K562 (cell line): ENCODE data around the gene CERS4. TPM values are rescaled to one million over a fixed set of nuclear protein-coding genes. Genes with fewer than 3 reads are reported as not detected.
A peak's percentile ranks its signal among the peaks of the same experiment; 100 is the strongest.

Experiments used
- CCNT2 ChIP-seq: IDR thresholded peaks from 2 replicates; pipeline ENCODE4 v1.6.1; 2011; ENCODE audit warnings: borderline replicate concordance, low read depth, mild to moderate bottlenecking, moderate library complexity, mixed read lengths, low read length; ENCODE audit not compliant: insufficient read length; ENCODE audit errors: extremely low read depth
- CXXC5 ChIP-seq: fragments of 250-450 bp; sonication (Bioruptor Pico); IDR thresholded peaks from 2 replicates; pipeline ENCODE4 v1.8.0; 2022; ENCODE audit warnings: inconsistent platforms, mild to moderate bottlenecking, moderate library complexity
- E2F3 ChIP-seq: fragments of 250-450 bp; sonication (Bioruptor Pico); IDR thresholded peaks from 2 replicates; pipeline ENCODE4 v1.4.0; 2020; ENCODE audit warnings: mild to moderate bottlenecking
- EP400 ChIP-seq: fragments of 450-650 bp; IDR thresholded peaks from 2 replicates; pipeline ENCODE4 v1.6.1; 2017; ENCODE audit warnings: antibody characterized with exemption, mild to moderate bottlenecking, moderate library complexity
- GABPA ChIP-seq: fragments of 200-800 bp; sonication (Bioruptor generic); conservative IDR thresholded peaks from 2 replicates; pipeline ENCODE4 v1.6.1; 2016; ENCODE audit warnings: low read depth, missing genetic modification characterization, missing compliant biosample characterization
- MBD2 ChIP-seq: sonication (generic); IDR thresholded peaks from 2 replicates; pipeline ENCODE4 v1.6.1; 2016; ENCODE audit warnings: low read depth, borderline replicate concordance
- MEF2D ChIP-seq: conservative IDR thresholded peaks from 2 replicates; pipeline ENCODE4 v1.6.1; 2016; ENCODE audit warnings: low read depth, missing genetic modification characterization, missing compliant biosample characterization
- POLR2G ChIP-seq: fragments of 200-400 bp; formaldehyde crosslinking; IDR thresholded peaks from 2 replicates; pipeline ENCODE4 v1.6.1; 2017; ENCODE audit warnings: low read depth, mild to moderate bottlenecking, antibody characterized with exemption, low read length, moderate library complexity
- SREBF1 ChIP-seq: fragments of 150-350 bp; IDR thresholded peaks from 2 replicates; pipeline ENCODE4 v1.6.1; 2014; ENCODE audit warnings: antibody characterized with exemption, low read depth, low read length, borderline replicate concordance
- TCF3 ChIP-seq: sonication (generic); formaldehyde crosslinking; IDR thresholded peaks from 2 replicates; pipeline ENCODE4 v1.4.0; 2020; ENCODE audit warnings: mild to moderate bottlenecking, missing genetic modification reagents
- TFAP4 ChIP-seq: sonication (generic); formaldehyde crosslinking; IDR thresholded peaks from 2 replicates; pipeline ENCODE4 v1.8.0; 2022; ENCODE audit warnings: missing genetic modification reagents, mild to moderate bottlenecking, moderate library complexity, borderline replicate concordance
- YY1 ChIP-seq, 3 experiments: IDR thresholded peaks; 2 replicates each; pipeline ENCODE4 v1.6.1; 2011; ENCODE audit warnings: low read length in 2 of 3, mild to moderate bottlenecking in 2 of 3, moderate library complexity in 2 of 3, borderline replicate concordance in 1 of 3, control low read depth in 1 of 3, low read depth in 1 of 3; ENCODE audit not compliant: insufficient read depth in 3 of 3, insufficient replicate concordance in 2 of 3, control insufficient read depth in 1 of 3, insufficient read length in 1 of 3; ENCODE audit errors: extremely low read depth in 1 of 3
- ZC3H4 ChIP-seq: sonication (generic); formaldehyde crosslinking; IDR thresholded peaks from 2 replicates; pipeline ENCODE4 v1.9.0; 2021; ENCODE audit warnings: missing genetic modification reagents, borderline replicate concordance
- ZFX ChIP-seq: sonication (generic); formaldehyde crosslinking; IDR thresholded peaks from 2 replicates; pipeline ENCODE4 v1.8.0; 2022; ENCODE audit warnings: mild to moderate bottlenecking, missing genetic modification reagents, moderate library complexity
- ZNF232 ChIP-seq: sonication (generic); formaldehyde crosslinking; IDR thresholded peaks from 2 replicates; pipeline ENCODE4 v1.8.0; 2022; ENCODE audit warnings: mild to moderate bottlenecking, missing genetic modification reagents
- ZSCAN32 ChIP-seq: fragments of 450-650 bp; formaldehyde crosslinking; IDR thresholded peaks from 2 replicates; pipeline ENCODE4 v1.4.0; 2020; ENCODE audit warnings: mild to moderate bottlenecking, moderate library complexity
- polyA plus RNA-seq, 8 experiments: library from polyadenylated mRNA; depleted of rRNA in 4 of 8; stranded (reverse) in 5 of 8; unstranded in 3 of 8; fragments of >200 nt; fragmentation: Nextera tagmentation in 2 of 8; fragmentation: Illumina TruSeq in 1 of 8; extraction: Ambion mirVana in 2 of 8; extraction: Trizol in 1 of 8; gene quantifications; 2 replicates each; pipeline versions ENCODE4 v1.2.1 to v1.2.3, GENCODE V29; 2011 to 2014; ENCODE audit warnings: inconsistent platforms in 1 of 8, missing spikeins in 1 of 8
- total RNA-seq, 7 experiments: library from RNA; depleted of rRNA in 6 of 7; stranded (reverse); fragments of >200 nt in 6 of 7; fragmentation: Illumina TruSeq in 2 of 7; extraction: Trizol in 2 of 7; gene quantifications; 2 replicates each; pipeline versions ENCODE4 v1.2.1 to v1.2.3, GENCODE V29; 2011 to 2021; ENCODE audit warnings: low replicate concordance in 1 of 7
- TF ChIP-seq, protein P1 (sequence below): sonication (generic); formaldehyde crosslinking; IDR thresholded peaks from 2 replicates; pipeline ENCODE4 v1.8.0; 2022; ENCODE audit warnings: mild to moderate bottlenecking, missing genetic modification reagents
- TF ChIP-seq, protein P2 (sequence below), 2 experiments: IDR thresholded peaks; 2 replicates each; pipeline ENCODE4 v1.6.1; 2011; ENCODE audit warnings: borderline replicate concordance in 1 of 2, control low read depth in 1 of 2, low read depth in 1 of 2, low read length in 1 of 2, mild to moderate bottlenecking in 1 of 2, mixed read lengths in 1 of 2, moderate library complexity in 1 of 2; ENCODE audit not compliant: insufficient read depth in 1 of 2, insufficient read length in 1 of 2, poor library complexity in 1 of 2, severe bottlenecking in 1 of 2; ENCODE audit errors: extremely low read depth in 1 of 2
- TF ChIP-seq, protein P3 (sequence below): sonication (generic); IDR thresholded peaks from 2 replicates; pipeline ENCODE4 v1.6.1; 2016
- TF ChIP-seq, protein P4 (sequence below): fragments of 450-650 bp; IDR thresholded peaks from 2 replicates; pipeline ENCODE4 v1.6.1; 2016; ENCODE audit warnings: antibody characterized with exemption

Gene CERS4
- total and polyA plus RNA-seq, 9 of the 15 experiments (the other 6 are each of a cell fraction or from before 2014, with no cell fraction given) = 0.14 to 4.4 (median 2.9) TPM; not detected in 1

DNA sequence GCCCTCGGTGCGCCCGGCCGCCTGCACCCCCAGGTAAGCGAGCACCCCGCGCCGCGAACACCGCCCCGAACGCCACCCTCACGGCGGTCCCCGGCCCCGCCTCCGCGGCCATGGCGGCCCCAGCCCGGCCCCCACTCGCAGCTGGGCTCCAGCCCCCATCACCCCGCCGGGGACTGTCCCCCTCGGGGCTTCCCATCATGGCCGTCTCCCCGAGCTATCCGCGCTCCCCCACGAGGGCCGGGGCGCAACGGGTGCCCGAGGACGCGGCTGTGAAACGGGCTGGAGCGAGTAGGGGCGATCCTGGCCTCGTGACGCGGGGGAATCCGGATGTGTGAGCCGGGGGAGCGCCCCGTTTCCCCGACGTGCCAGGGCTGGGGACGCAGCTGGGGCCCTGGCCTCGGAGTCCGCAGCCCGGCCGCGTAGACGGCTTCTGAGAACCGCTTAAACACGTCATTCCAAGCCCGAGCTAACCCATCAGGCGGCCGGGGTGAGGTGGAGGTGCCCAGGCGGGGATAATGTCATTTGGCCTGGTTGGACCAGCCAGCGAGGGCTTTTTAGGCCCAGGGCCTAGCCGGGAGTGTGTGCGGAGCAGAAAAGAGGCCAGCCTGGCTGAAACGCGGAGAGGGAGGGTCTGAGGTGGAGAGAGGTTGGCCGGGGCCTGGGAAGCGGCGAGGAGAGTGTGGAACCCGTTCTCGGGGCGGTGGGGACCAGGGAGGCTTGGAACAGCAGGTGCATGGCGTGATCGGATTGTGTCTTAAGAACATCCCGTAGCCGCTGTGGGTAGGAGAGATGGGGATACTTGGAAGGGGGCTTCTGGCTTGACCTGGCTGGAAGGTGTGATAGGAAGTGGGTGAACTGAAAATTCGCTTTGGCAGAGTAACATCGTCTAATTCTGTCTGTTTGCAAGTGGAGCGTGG is 550 bp downstream of the CERS4 start (continued):
- no peak for TF ChIP-seq GABPA (tag)
- no peak for TF ChIP-seq ZSCAN32
- 0 out of 2 replicates have a peak, but pooled peaks have one; percentile 22 for TF ChIP-seq ZC3H4 (CRISPR knock-in tag)
- TF ChIP-seq, protein P1, sequence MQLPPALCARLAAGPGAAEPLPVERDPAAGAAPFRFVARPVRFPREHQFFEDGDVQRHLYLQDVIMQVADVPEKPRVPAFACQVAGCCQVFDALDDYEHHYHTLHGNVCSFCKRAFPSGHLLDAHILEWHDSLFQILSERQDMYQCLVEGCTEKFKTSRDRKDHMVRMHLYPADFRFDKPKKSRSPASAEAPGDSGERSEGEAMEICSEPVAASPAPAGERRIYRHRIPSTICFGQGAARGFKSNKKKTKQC (CRISPR knock-in tag) = peak; percentile 48; the same call in 1 of the 2 replicates
- 0 out of 2 replicates have a peak, but pooled peaks have one; percentile 9 for TF ChIP-seq TCF3 (CRISPR knock-in tag)
- TF ChIP-seq POLR2G = peak; percentile 53; the same call in 1 of the 2 replicates
- TF ChIP-seq EP400 = no peak
- TF ChIP-seq ZNF232 (CRISPR knock-in tag) = no peak
- no peak for TF ChIP-seq MBD2
- peak; percentile 11 for TF ChIP-seq CCNT2
- peak; percentile 20; the same call in 1 of the 2 replicates for TF ChIP-seq CXXC5
- TF ChIP-seq, protein P2, sequence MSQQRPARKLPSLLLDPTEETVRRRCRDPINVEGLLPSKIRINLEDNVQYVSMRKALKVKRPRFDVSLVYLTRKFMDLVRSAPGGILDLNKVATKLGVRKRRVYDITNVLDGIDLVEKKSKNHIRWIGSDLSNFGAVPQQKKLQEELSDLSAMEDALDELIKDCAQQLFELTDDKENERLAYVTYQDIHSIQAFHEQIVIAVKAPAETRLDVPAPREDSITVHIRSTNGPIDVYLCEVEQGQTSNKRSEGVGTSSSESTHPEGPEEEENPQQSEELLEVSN (IDR thresholded peaks at IDR 0.05; ENCODE audit: borderline replicate concordance in 1 of 2, extremely low read depth in 1 of 2, insufficient read depth in 1 of 2, insufficient read length in 1 of 2, low read depth in 1 of 2, low read length in 1 of 2, poor library complexity in 1 of 2, severe bottlenecking in 1 of 2) = peak; percentile 13 to 15
- TF ChIP-seq E2F3 (CRISPR knock-in tag) = no peak
- TF ChIP-seq ZFX (CRISPR knock-in tag) = peak; percentile 88
- TF ChIP-seq, protein P3, sequence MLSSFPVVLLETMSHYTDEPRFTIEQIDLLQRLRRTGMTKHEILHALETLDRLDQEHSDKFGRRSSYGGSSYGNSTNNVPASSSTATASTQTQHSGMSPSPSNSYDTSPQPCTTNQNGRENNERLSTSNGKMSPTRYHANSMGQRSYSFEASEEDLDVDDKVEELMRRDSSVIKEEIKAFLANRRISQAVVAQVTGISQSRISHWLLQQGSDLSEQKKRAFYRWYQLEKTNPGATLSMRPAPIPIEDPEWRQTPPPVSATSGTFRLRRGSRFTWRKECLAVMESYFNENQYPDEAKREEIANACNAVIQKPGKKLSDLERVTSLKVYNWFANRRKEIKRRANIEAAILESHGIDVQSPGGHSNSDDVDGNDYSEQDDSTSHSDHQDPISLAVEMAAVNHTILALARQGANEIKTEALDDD = no peak
- TF ChIP-seq, protein P4, sequence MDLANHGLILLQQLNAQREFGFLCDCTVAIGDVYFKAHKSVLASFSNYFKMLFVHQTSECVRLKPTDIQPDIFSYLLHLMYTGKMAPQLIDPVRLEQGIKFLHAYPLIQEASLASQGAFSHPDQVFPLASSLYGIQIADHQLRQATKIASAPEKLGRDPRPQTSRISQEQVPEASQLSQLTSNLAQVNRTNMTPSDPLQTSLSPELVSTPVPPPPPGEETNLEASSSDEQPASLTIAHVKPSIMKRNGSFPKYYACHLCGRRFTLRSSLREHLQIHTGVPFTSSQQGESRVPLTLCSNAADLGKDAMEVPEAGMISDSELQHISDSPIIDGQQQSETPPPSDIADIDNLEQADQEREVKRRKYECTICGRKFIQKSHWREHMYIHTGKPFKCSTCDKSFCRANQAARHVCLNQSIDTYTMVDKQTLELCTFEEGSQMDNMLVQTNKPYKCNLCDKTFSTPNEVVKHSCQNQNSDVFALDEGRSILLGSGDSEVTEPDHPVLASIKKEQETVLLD = no peak
- peak in 2 of 3 experiments; percentile 65 to 69 for TF ChIP-seq YY1 (IDR thresholded peaks at IDR 0.05; ENCODE audit: borderline replicate concordance in 1 of 3, control insufficient read depth in 1 of 3, extremely low read depth in 1 of 3, insufficient read depth in 3 of 3, insufficient read length in 1 of 3, insufficient replicate concordance in 2 of 3, low read depth in 1 of 3, low read length in 2 of 3)
- no peak for TF ChIP-seq SREBF1
- no peak for TF ChIP-seq MEF2D (tag)
- TF ChIP-seq TFAP4 (CRISPR knock-in tag) = peak; percentile 67; the same call in 1 of the 2 replicates
